GM18499 (cell line): ENCODE results near the gene TF.
"Not testable (repeated sequence)": the region's sequence is repeated elsewhere in the genome, so short reads cannot be mapped to it uniquely, and the experiment has no call there.

Source experiments
- ATAC-seq: cut with Tn5 transposase; IDR thresholded peaks from one replicate; pipeline ENCODE4 v1.9.1; 2021; ENCODE audit warnings: moderate number of reproducible peaks; ENCODE audit not compliant: insufficient read depth, unreplicated experiment

The TF gene

DNA sequence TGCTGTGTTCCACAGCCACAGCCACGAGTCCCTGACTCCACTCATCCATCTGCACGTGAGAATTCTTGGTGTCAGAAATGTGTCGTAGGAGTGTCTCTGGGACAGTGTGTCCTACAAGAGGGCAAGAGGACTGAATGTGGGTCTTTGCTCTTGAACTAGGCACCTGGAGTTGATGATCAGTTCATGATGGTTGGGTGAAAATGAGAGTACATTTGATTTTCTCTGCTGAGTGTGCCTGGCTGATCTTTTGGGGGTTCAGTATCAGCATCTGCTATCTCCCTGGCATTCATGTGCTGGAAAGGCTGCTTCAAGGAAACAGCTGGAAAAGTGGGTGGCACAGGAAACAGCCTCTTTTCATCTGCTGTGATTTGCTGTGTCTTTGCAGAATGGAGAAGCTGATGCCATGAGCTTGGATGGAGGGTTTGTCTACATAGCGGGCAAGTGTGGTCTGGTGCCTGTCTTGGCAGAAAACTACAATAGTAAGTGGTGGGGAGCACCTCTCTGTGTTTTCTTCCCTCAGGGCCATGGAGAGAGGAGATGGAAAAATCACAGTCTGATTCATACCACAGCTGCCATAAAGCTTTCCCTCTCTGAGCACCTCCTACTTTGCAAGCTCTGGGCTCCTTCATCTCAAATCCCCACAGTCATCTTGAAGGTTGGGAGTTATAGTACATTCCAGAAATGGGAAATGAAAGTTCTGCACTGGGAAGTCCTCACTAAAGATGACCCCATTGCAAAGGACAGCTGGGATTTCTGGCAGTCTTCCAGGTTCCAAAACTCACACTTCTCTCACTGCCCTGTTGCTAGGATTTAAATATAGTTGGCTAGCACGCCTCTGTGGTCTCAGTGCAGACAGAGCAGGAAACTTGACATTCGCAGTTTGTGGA lies 17.8 kb downstream of the TF start:
- no peak for ATAC-seq

GRCh38 chr3:133765256-133765655 lies 19.1 kb downstream of the TF start:
- ATAC-seq: no peak

DNA sequence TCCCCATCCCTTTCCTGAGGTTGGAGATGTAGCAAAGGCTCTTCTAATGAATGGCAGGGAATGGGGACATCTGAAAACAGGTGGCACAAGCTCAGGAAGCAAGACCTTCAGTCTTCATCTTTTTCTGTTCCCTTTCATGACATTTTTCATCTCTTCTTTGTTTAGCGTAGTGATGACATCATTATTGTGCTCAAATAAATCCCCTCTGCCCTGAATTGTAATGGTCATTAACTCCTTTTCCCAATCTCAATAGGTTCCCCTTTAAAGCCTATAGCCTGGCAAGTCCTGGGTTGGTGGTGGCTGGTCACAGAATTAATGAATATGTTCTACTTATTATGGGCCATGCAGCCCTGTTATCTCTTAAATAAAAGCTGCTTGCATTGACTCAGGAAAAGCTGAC lies 21.4 kb downstream of the TF start:
- ATAC-seq: no peak

DNA sequence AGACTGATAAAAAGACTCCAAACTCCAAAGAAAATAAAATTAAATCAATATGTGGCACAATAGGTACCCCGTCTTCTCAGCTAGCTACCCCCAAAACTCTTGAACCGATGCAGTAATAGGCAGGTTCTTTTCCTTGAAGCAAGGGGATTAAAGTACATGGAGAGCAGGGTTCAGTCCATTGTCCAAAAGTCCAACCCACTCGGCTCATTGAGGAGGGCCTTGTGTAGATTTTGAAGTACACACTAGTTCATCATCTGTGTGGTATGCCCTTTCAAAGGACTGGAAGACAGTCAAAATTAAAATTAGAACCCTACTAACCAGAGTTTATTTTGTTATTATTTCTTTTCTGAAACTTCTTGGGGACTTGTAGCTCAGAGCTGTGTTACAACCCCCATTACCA lies 23.3 kb downstream of the TF start:
- no peak for ATAC-seq

DNA sequence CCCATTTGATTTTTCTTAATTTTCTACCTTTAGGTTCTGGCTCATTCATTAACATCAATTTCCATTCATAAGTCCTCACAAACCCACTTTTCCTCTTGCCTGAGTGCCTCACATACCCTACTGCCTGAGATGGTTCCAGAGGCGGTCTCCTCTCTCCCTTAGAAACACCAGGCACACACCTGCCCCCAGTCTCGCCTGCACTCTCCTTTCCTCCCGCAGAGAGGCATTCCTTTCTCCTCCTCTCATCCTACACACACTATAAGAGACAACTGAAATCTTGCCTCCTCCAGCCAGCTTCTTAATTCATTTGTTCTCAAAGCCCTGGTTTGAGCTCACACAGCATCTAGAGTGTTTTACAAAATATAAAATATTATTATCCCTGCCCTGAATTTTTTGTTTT lies 27.5 kb downstream of the TF start:
- no peak for ATAC-seq

- no peak for ATAC-seq
These were observed 29.1 kb downstream of the TF start for GRCh38 chr3:133775309-133775708.

GRCh38 chr3:133775835-133776234 lies 29.6 kb downstream of the TF start:
- no peak for ATAC-seq

DNA sequence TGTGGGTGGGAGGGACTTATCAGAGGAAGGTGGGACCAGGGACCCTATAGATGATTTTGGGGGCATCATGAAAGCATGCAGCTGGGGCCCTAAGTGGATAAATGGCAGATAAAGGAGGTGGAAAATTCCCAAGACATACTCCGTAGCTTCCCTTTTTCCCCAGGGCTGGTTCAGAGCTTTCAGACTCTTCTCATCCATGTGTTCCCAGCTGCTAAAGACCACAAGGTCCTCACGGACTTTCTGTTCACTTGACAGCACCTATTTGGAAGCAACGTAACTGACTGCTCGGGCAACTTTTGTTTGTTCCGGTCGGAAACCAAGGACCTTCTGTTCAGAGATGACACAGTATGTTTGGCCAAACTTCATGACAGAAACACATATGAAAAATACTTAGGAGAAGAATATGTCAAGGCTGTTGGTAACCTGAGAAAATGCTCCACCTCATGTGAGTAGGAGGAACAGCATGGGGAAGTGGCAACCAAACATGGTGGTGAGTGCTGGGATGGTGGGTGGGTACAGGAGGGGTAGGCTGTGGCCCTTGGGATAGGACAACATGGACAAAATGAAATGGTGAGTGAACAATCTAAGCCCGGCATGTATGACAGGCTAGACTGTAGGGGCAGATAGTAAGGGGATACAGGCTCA lies 30.7 kb downstream of the TF start:
- ATAC-seq: no peak

- no peak for ATAC-seq
These were observed 31.8 kb downstream of the TF start for GRCh38 chr3:133777807-133778568.

DNA sequence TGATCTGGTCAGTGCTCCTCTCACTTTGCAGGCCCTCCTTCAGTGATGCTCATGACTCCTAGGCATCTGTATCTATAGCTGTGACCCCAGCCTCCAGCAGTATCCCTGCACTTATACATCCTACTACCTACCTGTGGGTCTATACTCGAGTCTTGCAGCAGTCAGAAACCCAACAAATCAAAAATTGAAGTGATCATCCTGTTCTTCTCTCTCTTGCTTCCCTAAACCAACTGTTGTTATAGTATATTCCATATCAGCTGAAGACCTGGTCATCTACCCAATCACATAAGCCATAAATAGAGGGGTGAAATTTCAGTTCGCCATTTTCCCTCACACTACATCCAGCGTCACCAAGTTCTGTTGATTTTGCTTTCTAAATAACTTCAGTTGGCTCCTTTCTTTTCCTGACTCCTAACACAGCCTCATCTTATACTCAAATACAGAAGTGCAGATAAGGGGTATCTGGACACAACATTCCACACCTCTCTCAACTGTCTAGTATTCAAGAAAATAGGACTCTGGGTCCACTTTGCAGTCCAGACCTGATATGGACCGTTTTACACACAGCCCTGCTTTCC lies 33.5 kb downstream of the TF start:
- ATAC-seq: no peak

- not testable (repeated sequence) for ATAC-seq
These were observed 34.6 kb downstream of the TF start for GRCh38 chr3:133780756-133781155.

DNA sequence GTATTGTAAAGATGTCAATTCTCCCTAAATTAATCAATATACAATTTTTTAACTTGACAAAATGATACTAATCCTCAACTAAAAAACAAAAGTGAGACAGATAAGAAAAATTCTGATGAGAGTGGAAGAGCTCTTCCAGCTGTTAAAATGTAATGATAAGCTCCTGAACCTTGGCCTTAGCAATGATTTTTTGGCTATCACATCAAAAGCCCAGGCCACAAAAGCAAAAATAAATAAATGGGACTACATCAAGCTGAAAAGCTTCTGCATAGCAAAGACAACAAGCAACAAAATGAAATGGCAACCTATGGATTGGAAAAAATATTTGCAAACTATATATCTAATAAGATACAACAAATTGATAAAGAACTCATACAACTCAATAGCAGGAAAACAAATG lies 35.4 kb downstream of the TF start:
- no peak for ATAC-seq

DNA sequence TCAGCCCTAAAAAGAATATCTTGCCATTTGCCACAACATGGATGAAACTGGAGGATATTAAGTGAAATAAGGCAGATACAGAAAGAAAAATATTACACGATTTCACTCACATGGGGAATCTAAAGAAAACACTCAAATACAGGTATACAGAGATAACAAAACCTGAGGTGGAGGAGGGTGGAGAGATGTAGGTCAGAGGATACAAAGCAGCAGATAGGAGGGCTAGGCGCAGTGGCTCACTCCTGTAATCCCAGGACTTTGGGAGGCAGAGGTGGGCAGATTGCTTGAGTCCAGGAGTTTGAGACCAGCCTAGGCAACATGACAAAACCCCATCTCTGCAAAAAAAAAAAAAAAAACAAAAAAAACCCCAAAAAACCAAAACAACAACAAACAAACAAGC lies 36.3 kb downstream of the TF start:
- ATAC-seq: no peak

GRCh38 chr3:133783762-133784161 lies 37.6 kb downstream of the TF start:
- no peak for ATAC-seq

DNA sequence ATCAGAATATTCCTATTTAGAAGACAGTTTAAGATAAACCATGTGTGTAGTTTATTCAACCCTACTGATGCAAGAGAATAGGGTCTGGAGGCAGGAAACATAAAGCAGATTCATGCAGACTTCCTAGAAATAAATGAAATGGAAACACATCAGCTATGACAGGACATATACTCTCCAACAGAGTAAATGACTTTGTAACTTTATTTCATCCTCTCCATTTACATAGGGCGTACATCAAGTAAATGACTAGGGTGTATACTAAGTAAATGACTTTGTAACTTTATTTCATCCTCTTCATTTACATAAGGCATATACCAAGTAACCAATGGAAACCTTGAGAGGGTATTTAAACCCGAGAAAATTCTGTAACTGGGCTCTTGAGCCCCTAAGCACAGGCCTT lies 41.8 kb downstream of the TF start:
- no peak for ATAC-seq

DNA sequence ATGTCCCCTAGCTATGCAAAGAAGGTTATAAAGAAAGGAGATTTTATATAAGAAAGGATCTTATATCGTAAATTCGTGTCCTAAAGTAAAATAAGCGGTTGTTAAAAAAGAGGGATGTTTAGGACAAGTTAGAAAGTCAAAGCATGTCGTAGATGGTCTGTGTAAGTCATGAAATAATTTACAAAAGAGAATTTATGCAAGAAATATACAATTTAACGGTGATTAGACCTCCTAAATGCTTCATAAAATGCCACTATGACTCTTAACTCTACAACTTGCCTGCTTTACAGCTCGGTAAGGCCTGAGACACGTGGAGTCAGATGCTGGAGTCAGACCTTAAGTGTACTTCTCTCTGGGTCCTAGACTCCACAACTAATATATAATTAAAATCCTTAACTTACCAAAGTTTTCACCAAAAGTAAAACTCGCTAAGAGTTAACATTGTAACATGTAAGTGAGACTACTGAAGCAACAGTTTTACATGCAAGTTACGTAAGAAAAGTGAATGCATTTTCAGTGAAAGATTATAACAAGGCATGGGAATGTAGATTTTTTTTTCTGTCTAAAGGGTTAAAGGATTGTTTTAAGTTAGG lies 46.1 kb downstream of the TF start:
- ATAC-seq: no peak

DNA sequence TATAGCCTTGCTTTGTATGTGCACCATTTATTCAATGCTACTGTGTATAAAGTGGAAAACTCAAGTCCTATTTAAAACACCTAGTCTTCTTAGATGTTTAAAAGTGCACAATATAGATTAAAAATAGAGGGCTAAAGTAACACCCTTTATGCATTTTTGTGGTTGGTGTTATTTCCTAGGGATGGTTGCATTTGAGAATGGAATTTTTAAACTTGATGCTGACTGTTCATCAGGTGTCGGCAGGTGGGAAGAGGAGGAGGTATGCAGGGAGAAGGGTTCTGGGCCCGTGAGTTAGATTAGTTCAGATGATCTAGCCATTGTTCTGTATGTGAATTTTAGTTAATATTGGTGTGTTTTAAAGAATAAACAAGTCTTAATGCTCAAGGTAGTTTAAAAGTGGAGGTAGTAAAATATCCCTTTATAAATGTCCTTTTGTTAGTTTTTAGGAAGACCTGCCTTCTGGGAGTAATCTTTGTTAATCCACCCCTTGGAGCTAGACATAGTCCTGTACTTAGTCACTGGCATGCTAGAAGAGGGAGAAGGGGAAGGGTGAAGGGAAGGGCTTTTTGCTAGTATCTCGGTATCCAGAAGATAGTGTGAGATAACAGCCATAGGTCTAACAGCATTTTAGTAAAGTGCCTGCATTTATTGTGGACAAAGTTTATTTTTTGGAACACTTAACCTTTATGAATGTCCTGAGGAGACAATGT lies 51.4 kb downstream of the TF start:
- ATAC-seq: no peak

- ATAC-seq: no peak
These were observed 53.8 kb downstream of the TF start for GRCh38 chr3:133799794-133800585.

DNA sequence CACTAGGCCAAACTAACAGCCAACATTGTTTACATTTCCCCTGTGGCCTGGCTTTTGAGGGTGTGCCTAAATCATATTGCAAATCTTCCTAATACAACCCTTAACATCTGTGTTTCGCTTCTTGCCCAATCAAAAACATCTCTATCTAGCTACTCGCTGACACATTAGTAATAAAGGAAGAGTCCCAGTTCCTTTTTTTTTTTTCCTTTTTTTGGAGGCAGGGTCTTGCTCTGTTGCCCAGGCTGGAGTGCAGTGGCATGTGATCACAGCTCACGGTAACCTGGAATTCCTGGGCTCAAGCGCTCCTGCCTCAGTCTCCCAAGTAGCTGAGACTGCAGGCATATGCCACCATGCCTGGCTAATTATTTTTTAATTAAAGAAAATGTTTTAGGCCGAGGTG lies 57.3 kb downstream of the TF start:
- ATAC-seq: no peak
